Endothelial cell of umbilical vein (primary cell): ENCODE measurements around the gene EPS15. TPM values are rescaled to one million over a fixed set of nuclear protein-coding genes. Genes with fewer than 3 reads are reported as not detected.

ENCODE experiments used
- BruUV-seq: library from RNA; stranded (reverse); fragments of 400-500 nt; replicated peaks from 2 replicates; lab custom pipeline; 2021; lab: Mats Ljungman, UMichigan
- CTCF ChIA-PET: fragments of 300-600, 350-600 bp; sonication (Branson Sonifier 250); formaldehyde crosslinking; loops from one replicate; lab custom pipeline; 2021; ENCODE audit warnings: antibody characterized with exemption, inconsistent platforms; lab: Charles Lee
- POLR2A ChIA-PET: fragments of 300-600, 350-600 bp; sonication (Branson Sonifier 250); formaldehyde crosslinking; loops from one replicate; lab custom pipeline; 2021; ENCODE audit warnings: antibody characterized with exemption, inconsistent platforms; lab: Charles Lee
- DNase-seq: peaks from one replicate; pipeline ENCODE4 v3.0.0-alpha.2; 2011; ENCODE audit warnings: low read depth, low spot score
- FAIRE-seq: peaks from 2 replicates; lab custom pipeline; 2011; peaks lifted over from hg19 to GRCh38; lab: Jason Lieb, UNC
- H2AFZ ChIP-seq: 2 replicates; pipeline ENCODE4 v1.6.0; 2012; ENCODE audit warnings: low read depth, low read length, control low read depth, inconsistent platforms
- H3K27ac ChIP-seq: 2 replicates; pipeline ENCODE4 v1.5.1; 2011; ENCODE audit warnings: low read depth, mild to moderate bottlenecking, control low read depth, low read length, moderate library complexity; ENCODE audit not compliant: insufficient read depth
- H3K27me3 ChIP-seq, 2 experiments: 2 replicates each; pipeline versions ENCODE4 v1.6.0 to v1.6.1; 2011; ENCODE audit warnings: low read length in 2 of 2, mixed read lengths in 1 of 2; ENCODE audit not compliant: control insufficient read depth in 2 of 2, insufficient read depth in 2 of 2
- H3K36me3 ChIP-seq, 2 experiments: 2 replicates in 1 of 2; 3 replicates in 1 of 2; pipeline ENCODE4 v1.5.1; 2011; ENCODE audit warnings: low read length in 2 of 2, mild to moderate bottlenecking in 1 of 2, moderate library complexity in 1 of 2; ENCODE audit not compliant: control insufficient read depth in 2 of 2, insufficient read depth in 2 of 2; ENCODE audit errors: extremely low read depth in 1 of 2
- H3K4me1 ChIP-seq: 3 replicates; pipeline ENCODE4 v1.5.1; 2011; ENCODE audit warnings: mild to moderate bottlenecking, low read length; ENCODE audit not compliant: control insufficient read depth, insufficient read depth; ENCODE audit errors: extremely low read depth
- H3K4me2 ChIP-seq: 2 replicates; pipeline ENCODE4 v1.6.1; 2011; ENCODE audit warnings: low read length, control low read depth, mixed read lengths; ENCODE audit not compliant: insufficient read depth
- H3K4me3 ChIP-seq, 3 experiments: fragments of 200-600 bp in 1 of 3; sonication (generic), shearing (Covaris generic) in 1 of 3; replicated peaks in 1 of 3; 2 replicates each; pipeline ENCODE4 v1.5.1; 2011 to 2016; ENCODE audit warnings: control low read depth in 3 of 3, low read length in 3 of 3, mild to moderate bottlenecking in 2 of 3, inconsistent platforms in 1 of 3, low read depth in 1 of 3, moderate library complexity in 1 of 3; ENCODE audit not compliant: insufficient read depth in 1 of 3
- H3K79me2 ChIP-seq: 2 replicates; pipeline ENCODE4 v1.6.0; 2012; ENCODE audit warnings: low read length, inconsistent platforms; ENCODE audit not compliant: control insufficient read depth, insufficient read depth
- H3K9ac ChIP-seq: replicated peaks from 2 replicates; pipeline ENCODE3; 2011; ENCODE audit warnings: low read length, control low read depth; ENCODE audit not compliant: insufficient read depth; ENCODE audit errors: extremely low read depth
- H3K9me1 ChIP-seq: replicated peaks from 3 replicates; pipeline ENCODE4 v1.6.0; 2011; ENCODE audit warnings: mild to moderate bottlenecking, low read length; ENCODE audit not compliant: control insufficient read depth, insufficient read depth; ENCODE audit errors: extremely low read depth
- H3K9me3 ChIP-seq: replicated peaks from 2 replicates; pipeline ENCODE4 v1.5.1; 2012; ENCODE audit warnings: low read length, inconsistent platforms; ENCODE audit not compliant: control insufficient read depth, insufficient read depth
- H4K20me1 ChIP-seq: replicated peaks from 2 replicates; pipeline ENCODE3; 2011; ENCODE audit warnings: mild to moderate bottlenecking, low read length; ENCODE audit not compliant: control insufficient read depth, insufficient read depth; ENCODE audit errors: extremely low read depth
- EZH2 ChIP-seq: IDR thresholded peaks from 2 replicates; pipeline ENCODE4 v1.6.1; 2012; ENCODE audit warnings: borderline replicate concordance, low read depth, mild to moderate bottlenecking, moderate library complexity, low read length, inconsistent platforms; ENCODE audit not compliant: severe bottlenecking
- FOS ChIP-seq: IDR thresholded peaks from 2 replicates; pipeline ENCODE4 v1.6.1; 2011; ENCODE audit warnings: mild to moderate bottlenecking, low read length, moderate library complexity, borderline replicate concordance; ENCODE audit not compliant: insufficient read depth
- GATA2 ChIP-seq: IDR thresholded peaks from 2 replicates; pipeline ENCODE4 v1.7.0; 2011; ENCODE audit warnings: low read depth, mild to moderate bottlenecking, moderate library complexity, mixed read lengths, low read length; ENCODE audit not compliant: insufficient read length, insufficient read depth
- JUN ChIP-seq: IDR thresholded peaks from 2 replicates; pipeline ENCODE4 v1.6.1; 2011; ENCODE audit warnings: borderline replicate concordance, low read depth; ENCODE audit not compliant: insufficient read length, insufficient read depth
- MYC ChIP-seq: IDR thresholded peaks from one replicate; pipeline ENCODE4 v1.6.1; 2011; ENCODE audit warnings: mild to moderate bottlenecking, low read depth, low read length
- POLR2A ChIP-seq: IDR thresholded peaks from 2 replicates; pipeline ENCODE4 v1.6.1; 2012; ENCODE audit warnings: low read depth, mild to moderate bottlenecking, control low read depth, low read length
- POLR2AphosphoS5 ChIP-seq: IDR thresholded peaks from 2 replicates; pipeline ENCODE4 v1.6.1; 2012; ENCODE audit warnings: low read depth, mild to moderate bottlenecking, control low read depth, low read length, moderate library complexity; ENCODE audit not compliant: insufficient read depth
- dilution Hi-C: fragments of 300-500 bp; cut with MboI; formaldehyde crosslinking; loops from one replicate; pipeline ENCODE4 v1.15.0; 2019; ENCODE audit warnings: low sequenced_read_pairs; ENCODE audit not compliant: extremely low pct_ligation_motif_present
- intact Hi-C: fragments of 100-400 bp; cut with micrococcal nuclease; formaldehyde crosslinking; loops from one replicate; pipeline ENCODE4 v1.10.0; 2022
- polyA plus RNA-seq, 4 experiments: library from polyadenylated mRNA; depleted of rRNA in 3 of 4; stranded (reverse) in 3 of 4; unstranded in 1 of 4; fragments of >200 nt; gene quantifications; 2 replicates each; pipeline versions ENCODE4 v1.2.1 to v1.2.3, GENCODE V29; 2011 to 2012; ENCODE audit warnings: missing spikeins in 1 of 4
- total RNA-seq: library from RNA; stranded (reverse); gene quantifications from 2 replicates; pipeline ENCODE4 v1.2.3, GENCODE V29; 2021
- TF ChIP-seq, protein P1 (sequence below), 2 donors: IDR thresholded peaks; 1 replicate in 1 of 2; 2 replicates in 1 of 2; pipeline ENCODE4 v1.5.1; 2011; ENCODE audit warnings: low read length in 2 of 2, mild to moderate bottlenecking in 2 of 2, moderate library complexity in 2 of 2, control low read depth in 1 of 2, inconsistent platforms in 1 of 2, low read depth in 1 of 2; ENCODE audit not compliant: insufficient read depth in 1 of 2; ENCODE audit errors: extremely low read depth in 1 of 2
- TF ChIP-seq, protein P2 (sequence below): IDR thresholded peaks from 2 replicates; pipeline ENCODE4 v1.6.1; 2011; ENCODE audit not compliant: insufficient read depth, insufficient read length

Gene EPS15
- total and polyA plus RNA-seq, 2 donors (not counting 3 experiments of a cell fraction or from before 2014, with no cell fraction given) = 15.4 to 44.8 TPM

DNA sequence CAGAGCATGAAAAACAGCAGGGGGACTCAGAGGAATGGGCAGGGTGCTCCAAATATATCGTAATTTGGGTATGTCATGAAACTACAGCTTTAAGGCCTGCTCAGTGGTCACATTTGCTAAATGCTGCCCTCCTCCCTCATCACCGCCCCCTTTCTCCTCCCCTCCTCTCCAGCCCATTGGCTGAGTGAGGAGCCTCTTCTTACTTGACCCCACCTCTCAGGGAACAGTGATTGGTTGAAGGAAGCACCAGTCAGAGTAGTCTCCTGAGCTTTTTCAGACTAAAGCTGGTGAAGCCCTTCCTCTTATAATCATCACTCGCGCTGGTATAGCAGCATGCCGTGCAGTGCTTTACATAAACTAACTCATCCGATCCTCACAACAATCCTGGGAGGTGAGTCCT is 178.7 kb downstream of the EPS15 start:
- no peaks in the 10 kb centered on the region for H3K79me2 ChIP-seq
- TF ChIP-seq, protein P1, sequence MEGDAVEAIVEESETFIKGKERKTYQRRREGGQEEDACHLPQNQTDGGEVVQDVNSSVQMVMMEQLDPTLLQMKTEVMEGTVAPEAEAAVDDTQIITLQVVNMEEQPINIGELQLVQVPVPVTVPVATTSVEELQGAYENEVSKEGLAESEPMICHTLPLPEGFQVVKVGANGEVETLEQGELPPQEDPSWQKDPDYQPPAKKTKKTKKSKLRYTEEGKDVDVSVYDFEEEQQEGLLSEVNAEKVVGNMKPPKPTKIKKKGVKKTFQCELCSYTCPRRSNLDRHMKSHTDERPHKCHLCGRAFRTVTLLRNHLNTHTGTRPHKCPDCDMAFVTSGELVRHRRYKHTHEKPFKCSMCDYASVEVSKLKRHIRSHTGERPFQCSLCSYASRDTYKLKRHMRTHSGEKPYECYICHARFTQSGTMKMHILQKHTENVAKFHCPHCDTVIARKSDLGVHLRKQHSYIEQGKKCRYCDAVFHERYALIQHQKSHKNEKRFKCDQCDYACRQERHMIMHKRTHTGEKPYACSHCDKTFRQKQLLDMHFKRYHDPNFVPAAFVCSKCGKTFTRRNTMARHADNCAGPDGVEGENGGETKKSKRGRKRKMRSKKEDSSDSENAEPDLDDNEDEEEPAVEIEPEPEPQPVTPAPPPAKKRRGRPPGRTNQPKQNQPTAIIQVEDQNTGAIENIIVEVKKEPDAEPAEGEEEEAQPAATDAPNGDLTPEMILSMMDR (IDR thresholded peaks at IDR 0.05; ENCODE audit: extremely low read depth in 1 of 2, insufficient read depth in 1 of 2, low read depth in 1 of 2, low read length in 2 of 2) = no peak
- TF ChIP-seq JUN = no peak
- TF ChIP-seq POLR2AphosphoS5 = no peak
- TF ChIP-seq EZH2 = no peak
- TF ChIP-seq GATA2 = no peak
- TF ChIP-seq, protein P2, sequence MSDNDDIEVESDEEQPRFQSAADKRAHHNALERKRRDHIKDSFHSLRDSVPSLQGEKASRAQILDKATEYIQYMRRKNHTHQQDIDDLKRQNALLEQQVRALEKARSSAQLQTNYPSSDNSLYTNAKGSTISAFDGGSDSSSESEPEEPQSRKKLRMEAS = no peak
- no peak for TF ChIP-seq MYC
- no peak for TF ChIP-seq POLR2A
- no peak for TF ChIP-seq FOS
- BruUV-seq = no TSS peak
- no peaks in the 10 kb centered on the region for H4K20me1 ChIP-seq
- H3K9ac ChIP-seq = no peak overlapping the region
- no peak overlapping the region for H3K27ac ChIP-seq
- no peaks in the 10 kb centered on the region for H3K9me3 ChIP-seq
- ChIA-PET POLR2A (no interaction called here), CTCF (interaction anchor here (0.7 to 2.0 kb wide), 3 partner anchors 9 to 76 kb away, joined by 3 to 5 read pairs (median 3); no protein-coding TSS in a partner anchor)
- FAIRE-seq = no peak
- no peak overlapping the region for H3K4me2 ChIP-seq
- no peaks in the 10 kb centered on the region for H3K36me3 ChIP-seq
- dilution Hi-C loops (no loop called here), intact Hi-C loops (no loop called here)
- peaks cover 16 to 19% of the 10 kb centered on the region in 2 experiments for H3K27me3 ChIP-seq
- H3K4me3 ChIP-seq = no peak overlapping the region
- no peak overlapping the region for H2AFZ ChIP-seq
- H3K4me1 ChIP-seq = no peaks in the 10 kb centered on the region
- DNase-seq = no peak
- no peaks in the 10 kb centered on the region for H3K9me1 ChIP-seq
